Natural killer cell (primary cell): ENCODE data around the gene TMEM259. TPM values are rescaled to one million over a fixed set of nuclear protein-coding genes. Genes with fewer than 3 reads are reported as not detected.
A peak's percentile ranks its signal among the peaks of the same experiment; 100 is the strongest.

Source experiments
- ATAC-seq, 3 donors: fragments of 150-1000 bp in 2 of 3; fragments of 200-7000 bp in 1 of 3; cut with Tn5 transposase; 1 replicate in 1 of 3; 2 replicates in 2 of 3; pipeline ENCODE4 v1.10.0; 2021; ENCODE audit warnings: mild to moderate bottlenecking in 2 of 3, moderate library complexity in 2 of 3
- DNase-seq, 2 donors: peaks; one replicate each; pipeline versions ENCODE4 v3.0.0 to v3.0.0-alpha.2; 2013 to 2021; ENCODE audit warnings: mixed read lengths in 1 of 2
- H3K27ac ChIP-seq: one replicate; pipeline ENCODE4 v1.5.1; 2013; ENCODE audit warnings: mild to moderate bottlenecking, low read length
- H3K27me3 ChIP-seq: one replicate; pipeline ENCODE4 v1.6.1; 2013; ENCODE audit warnings: low read length; ENCODE audit not compliant: control insufficient read depth, insufficient read depth
- H3K36me3 ChIP-seq: one replicate; pipeline ENCODE4 v1.6.1; 2013; ENCODE audit warnings: low read length; ENCODE audit not compliant: control insufficient read depth, insufficient read depth
- H3K4me1 ChIP-seq: one replicate; pipeline ENCODE4 v1.6.1; 2013; ENCODE audit warnings: low read length; ENCODE audit not compliant: control insufficient read depth, insufficient read depth
- H3K4me3 ChIP-seq: one replicate; pipeline ENCODE4 v1.5.1; 2013; ENCODE audit warnings: low read length
- H3K9me3 ChIP-seq: one replicate; pipeline ENCODE4 v1.6.1; 2013; ENCODE audit warnings: low read length; ENCODE audit not compliant: control insufficient read depth, insufficient read depth
- H3K27ac Mint-ChIP-seq, 2 donors: one replicate each; pipeline ENCODE4 v1.8.0; 2022; ENCODE audit warnings: mild to moderate bottlenecking in 2 of 2, mixed read lengths in 2 of 2, moderate library complexity in 1 of 2
- H3K27me3 Mint-ChIP-seq, 2 donors: one replicate each; pipeline ENCODE4 v1.8.0; 2022; ENCODE audit warnings: low read depth in 2 of 2, mixed read lengths in 2 of 2
- H3K36me3 Mint-ChIP-seq: one replicate; pipeline ENCODE4 v1.8.0; 2022; ENCODE audit warnings: mixed read lengths
- H3K4me1 Mint-ChIP-seq, 2 donors: one replicate each; pipeline ENCODE4 v1.8.0; 2022; ENCODE audit warnings: mixed read lengths in 2 of 2
- H3K4me3 Mint-ChIP-seq: one replicate; pipeline ENCODE4 v1.8.0; 2022; ENCODE audit warnings: mild to moderate bottlenecking, moderate library complexity, mixed read lengths
- H3K9me3 Mint-ChIP-seq, 2 donors: one replicate each; pipeline ENCODE4 v1.8.0; 2022; ENCODE audit warnings: mixed read lengths in 2 of 2
- CTCF ChIP-seq: fragments of 200-600 bp; IDR thresholded peaks from one replicate; pipeline ENCODE4 v1.8.0; 2022; ENCODE audit warnings: antibody characterized with exemption
- WGBS: methylation state at CpG from one replicate; pipeline ENCODE4 v1.1.7; 2013; ENCODE audit warnings: missing lambda C conversion rate; ENCODE audit not compliant: insufficient coverage; 5-methylcytosine and 5-hydroxymethylcytosine counted together
- intact Hi-C: fragments of 100-400 bp; cut with micrococcal nuclease; formaldehyde crosslinking; loops from one replicate; pipeline ENCODE4 v1.14.2; 2022
- total RNA-seq, 4 donors: library from RNA; stranded (reverse); fragments of 120-200 nt in 1 of 4; gene quantifications; one replicate each; pipeline versions ENCODE4 v1.2.3 to v1.2.4, GENCODE V29; 2013 to 2022

The TMEM259 gene
- total RNA-seq, 3 donors from 2014 or later (not counting 1 experiment from before 2014, with no cell fraction given): 310 to 354 (median 317) TPM

GRCh38 chr19:1063909-1064660 is 43.2 kb upstream of the TMEM259 start:
- peak in 1 of 2 donors; percentile 40 for DNase-seq
- Histone ChIP-seq H3K27me3 (no peaks in the 10 kb centered on the region), H3K4me1 (peaks cover 46% of the 10 kb centered on the region), H3K27ac (no peak overlapping the region), H3K4me3 (no peak overlapping the region), H3K36me3 (peaks cover 8% of the 10 kb centered on the region), H3K9me3 (no peaks in the 10 kb centered on the region)
- WGBS: 91% methylated on average over 37 of the region's 37 CpGs
- Mint-ChIP-seq H3K27ac (peak overlapping the region in 1 of 2 donors; percentile 81), H3K27me3 (no peaks in the 10 kb centered on the region), H3K36me3 (no peaks in the 10 kb centered on the region), H3K4me3 (no peak overlapping the region), H3K4me1 (peaks cover 15 to 42% of the 10 kb centered on the region in 2 donors), H3K9me3 (no peaks in the 10 kb centered on the region)
- intact Hi-C loops: no loop called here
- TF ChIP-seq CTCF: no peak
- ATAC-seq: no peak

GRCh38 chr19:1063030-1063908 is 42.3 kb upstream of the TMEM259 start:
- ATAC-seq: peak; percentile 10 to 43 (median 12)
- no peak for TF ChIP-seq CTCF
- no peaks in the 10 kb centered on the region for H3K27me3 ChIP-seq
- H3K4me3 ChIP-seq: no peak overlapping the region
- no peaks in the 10 kb centered on the region for H3K36me3 Mint-ChIP-seq
- peaks cover 38% of the 10 kb centered on the region for H3K4me1 ChIP-seq
- no peak overlapping the region for H3K4me3 Mint-ChIP-seq
- peak overlapping the region in 1 of 2 donors; percentile 53 for H3K27ac Mint-ChIP-seq
- no peaks in the 10 kb centered on the region for H3K27me3 Mint-ChIP-seq
- WGBS: 94% methylated on average over 37 of the region's 37 CpGs
- intact Hi-C loops: no loop called here
- H3K9me3 Mint-ChIP-seq: no peaks in the 10 kb centered on the region
- H3K4me1 Mint-ChIP-seq: peaks cover 7 to 33% of the 10 kb centered on the region in 2 donors
- H3K9me3 ChIP-seq: peaks cover 6% of the 10 kb centered on the region
- H3K27ac ChIP-seq: peak overlapping the region; percentile 20
- H3K36me3 ChIP-seq: peaks cover 8% of the 10 kb centered on the region
- DNase-seq: peak; percentile 66 to 79

- ATAC-seq: peak in 2 of 3 donors; percentile 0
- no peak overlapping the region for H3K27ac Mint-ChIP-seq
- no peaks in the 10 kb centered on the region for H3K36me3 Mint-ChIP-seq
Observed at GRCh38 chr19:1062387-1063029, 41.6 kb upstream of the TMEM259 start.

More at GRCh38 chr19:1062387-1063029, 41.6 kb upstream of the TMEM259 start:
- DNase-seq: no peak
- Mint-ChIP-seq H3K4me3 (no peak overlapping the region), H3K9me3 (no peaks in the 10 kb centered on the region), H3K27me3 (no peaks in the 10 kb centered on the region), H3K4me1 (peaks cover 13 to 38% of the 10 kb centered on the region in 2 donors)
- peaks cover 6% of the 10 kb centered on the region for H3K36me3 ChIP-seq
- no peak for TF ChIP-seq CTCF
- no peak overlapping the region for H3K4me3 ChIP-seq
- peaks cover 41% of the 10 kb centered on the region for H3K4me1 ChIP-seq
- no peak overlapping the region for H3K27ac ChIP-seq
- peaks cover 14% of the 10 kb centered on the region for H3K9me3 ChIP-seq
- H3K27me3 ChIP-seq: no peaks in the 10 kb centered on the region
- 97% methylated on average over 16 of the region's 17 CpGs for WGBS
- intact Hi-C loops: no loop called here
